IMR-90 (cell line): ENCODE results near the gene SCAF11. TPM values are rescaled to one million over a fixed set of nuclear protein-coding genes. Genes with fewer than 3 reads are reported as not detected.

Experiments used
- ATAC-seq: fragments of 200-7000 bp; cut with Tn5 transposase; 2 replicates; pipeline ENCODE4 v1.9.1; 2020; ENCODE audit warnings: low read depth, mild to moderate bottlenecking, moderate library complexity
- BruUV-seq: library from RNA; stranded (reverse); fragments of 400-500 nt; replicated peaks from 2 replicates; lab custom pipeline; 2021; lab: Mats Ljungman, UMichigan
- CTCF ChIA-PET: fragments of 300-600 bp; formaldehyde crosslinking; extraction: SDS; loops from one replicate; lab custom pipeline; 2021; ENCODE audit warnings: antibody characterized with exemption; lab: Yijun Ruan, JAX
- POLR2A ChIA-PET: fragments of 300-600 bp; sonication (Branson Sonifier 250); formaldehyde crosslinking; loops from one replicate; lab custom pipeline; 2022; ENCODE audit warnings: antibody characterized with exemption; ENCODE audit not compliant: unreplicated experiment; lab: Charles Lee
- DNase-seq: peaks from one replicate; pipeline ENCODE4 v3.0.0; 2013
- H2AFZ ChIP-seq: replicated peaks from 2 replicates; pipeline ENCODE3; 2013; ENCODE audit warnings: low read length, mild to moderate bottlenecking; ENCODE audit not compliant: poor library complexity
- H2AK5ac ChIP-seq: 2 replicates; pipeline ENCODE4 v1.6.1; 2013; ENCODE audit warnings: low read depth, low read length, inconsistent platforms
- H2AK9ac ChIP-seq: replicated peaks from 2 replicates; pipeline ENCODE3; 2013; ENCODE audit warnings: mild to moderate bottlenecking, low read depth, low read length, moderate library complexity; ENCODE audit not compliant: poor library complexity
- H2BK120ac ChIP-seq: 2 replicates; pipeline ENCODE4 v1.6.1; 2013; ENCODE audit warnings: low read depth, low read length, inconsistent platforms
- H2BK15ac ChIP-seq: 3 replicates; pipeline ENCODE4 v1.6.1; 2013; ENCODE audit warnings: low read depth, low read length, inconsistent platforms
- H2BK20ac ChIP-seq: 2 replicates; pipeline ENCODE4 v1.6.1; 2013; ENCODE audit warnings: low read depth, mild to moderate bottlenecking, inconsistent platforms, low read length, moderate library complexity
- H2BK5ac ChIP-seq: 2 replicates; pipeline ENCODE4 v1.6.1; 2013; ENCODE audit warnings: mild to moderate bottlenecking, low read depth, low read length, inconsistent platforms; ENCODE audit not compliant: poor library complexity, severe bottlenecking
- H3K14ac ChIP-seq: replicated peaks from 2 replicates; pipeline ENCODE4 v1.6.1; 2013; ENCODE audit warnings: low read depth, low read length, inconsistent platforms
- H3K18ac ChIP-seq: 2 replicates; pipeline ENCODE4 v1.6.1; 2013; ENCODE audit warnings: low read depth, low read length, control low read depth
- H3K23ac ChIP-seq: 2 replicates; pipeline ENCODE4 v1.6.1; 2013; ENCODE audit warnings: low read depth, low read length, inconsistent platforms
- H3K27ac ChIP-seq: 2 replicates; pipeline ENCODE4 v1.5.1; 2013; ENCODE audit warnings: mild to moderate bottlenecking, control low read depth, low read length; ENCODE audit not compliant: insufficient read depth
- H3K27me3 ChIP-seq: 2 replicates; pipeline ENCODE4 v1.6.1; 2013; ENCODE audit warnings: low read length; ENCODE audit not compliant: control insufficient read depth, insufficient read depth
- H3K36me3 ChIP-seq: 2 replicates; pipeline ENCODE4 v1.6.1; 2013; ENCODE audit warnings: low read length, mixed read lengths; ENCODE audit not compliant: control insufficient read depth, insufficient read depth
- H3K4ac ChIP-seq: 2 replicates; pipeline ENCODE4 v1.6.1; 2013; ENCODE audit warnings: low read depth, low read length, inconsistent platforms
- H3K4me1 ChIP-seq: 2 replicates; pipeline ENCODE4 v1.6.1; 2013; ENCODE audit warnings: low read length, mixed read lengths; ENCODE audit not compliant: control insufficient read depth, insufficient read depth
- H3K4me2 ChIP-seq: 2 replicates; pipeline ENCODE4 v1.6.1; 2013; ENCODE audit warnings: low read depth, mild to moderate bottlenecking, control low read depth, low read length, moderate library complexity
- H3K4me3 ChIP-seq: 2 replicates; pipeline ENCODE4 v1.5.1; 2013; ENCODE audit warnings: low read depth, mild to moderate bottlenecking, control low read depth, low read length, moderate library complexity; ENCODE audit not compliant: insufficient read depth
- H3K56ac ChIP-seq: 2 replicates; pipeline ENCODE4 v1.6.1; 2013; ENCODE audit warnings: low read length, inconsistent platforms; ENCODE audit not compliant: insufficient read depth; ENCODE audit errors: extremely low read depth
- H3K79me1 ChIP-seq, 2 experiments: 2 replicates each; pipeline ENCODE4 v1.6.1; 2013; ENCODE audit warnings: low read length in 2 of 2, inconsistent platforms in 1 of 2, low read depth in 1 of 2
- H3K9ac ChIP-seq: 2 replicates; pipeline ENCODE4 v1.6.1; 2013; ENCODE audit warnings: low read depth, low read length, control low read depth
- H3K9me1 ChIP-seq: 2 replicates; pipeline ENCODE4 v1.6.1; 2013; ENCODE audit warnings: low read length, inconsistent platforms; ENCODE audit not compliant: insufficient read depth
- H3K9me3 ChIP-seq: 2 replicates; pipeline ENCODE4 v1.6.1; 2013; ENCODE audit warnings: low read length; ENCODE audit not compliant: control insufficient read depth, insufficient read depth
- H4K20me1 ChIP-seq: 2 replicates; pipeline ENCODE4 v1.6.1; 2013; ENCODE audit warnings: low read length, inconsistent platforms; ENCODE audit not compliant: insufficient read depth
- H4K5ac ChIP-seq: 2 replicates; pipeline ENCODE4 v1.6.1; 2013; ENCODE audit warnings: mild to moderate bottlenecking, low read depth, low read length, control low read depth
- H4K8ac ChIP-seq, 2 experiments: 2 replicates each; pipeline ENCODE4 v1.6.1; 2013; ENCODE audit warnings: low read depth in 2 of 2, low read length in 2 of 2, control low read depth in 1 of 2, inconsistent platforms in 1 of 2
- H4K91ac ChIP-seq: 2 replicates; pipeline ENCODE4 v1.6.1; 2013; ENCODE audit warnings: low read depth, low read length, inconsistent platforms; ENCODE audit not compliant: insufficient read depth
- RFX5 ChIP-seq: IDR thresholded peaks from 2 replicates; pipeline ENCODE4 v1.8.0; 2012; ENCODE audit warnings: low read depth, mild to moderate bottlenecking, low read length, moderate library complexity
- WGBS, 2 experiments: methylation state at CpG; one replicate each; pipeline versions ENCODE4 v1.1.5 to v1.1.7; 2013; ENCODE audit warnings: missing lambda C conversion rate in 2 of 2; ENCODE audit not compliant: insufficient read length in 1 of 2; ENCODE audit errors: extremely low coverage in 2 of 2; 5-methylcytosine and 5-hydroxymethylcytosine counted together
- dilution Hi-C: fragments of 300-500 bp; cut with HindIII; formaldehyde crosslinking; loops from one replicate; pipeline ENCODE4 v1.14.3; 2018; ENCODE audit warnings: low sequenced_read_pairs; ENCODE audit not compliant: unreplicated experiment
- in situ Hi-C: fragments of 300-500 bp; cut with MboI; formaldehyde crosslinking; loops from 3 replicates; pipeline ENCODE4 v1.14.3; 2019; ENCODE audit warnings: low sequenced_read_pairs, inconsistent platforms, mixed read lengths
- intact Hi-C: fragments of 100-400 bp; cut with micrococcal nuclease; formaldehyde crosslinking; loops from 2 replicates; pipeline ENCODE4 v1.10.0; 2022
- polyA plus RNA-seq, 3 experiments: library from polyadenylated mRNA; depleted of rRNA; stranded (reverse); fragments of >200 nt; gene quantifications; 2 replicates each; pipeline ENCODE4 v1.2.3, GENCODE V29; 2012; ENCODE audit warnings: low replicate concordance in 1 of 3
- total RNA-seq: library from RNA; depleted of rRNA; stranded (reverse); fragments of >200 nt; gene quantifications from 2 replicates; pipeline ENCODE4 v1.2.3, GENCODE V29; 2012
- TF ChIP-seq, protein P1 (sequence below): conservative IDR thresholded peaks from 2 replicates; pipeline ENCODE4 v1.5.1; 2012; ENCODE audit warnings: mild to moderate bottlenecking, low read depth, low read length, improper control_type of control experiment

The SCAF11 gene
- total and polyA plus RNA-seq, 2 of the 4 experiments (the other 2 are of a cell fraction), result 33.9 to 70.4 TPM

DNA sequence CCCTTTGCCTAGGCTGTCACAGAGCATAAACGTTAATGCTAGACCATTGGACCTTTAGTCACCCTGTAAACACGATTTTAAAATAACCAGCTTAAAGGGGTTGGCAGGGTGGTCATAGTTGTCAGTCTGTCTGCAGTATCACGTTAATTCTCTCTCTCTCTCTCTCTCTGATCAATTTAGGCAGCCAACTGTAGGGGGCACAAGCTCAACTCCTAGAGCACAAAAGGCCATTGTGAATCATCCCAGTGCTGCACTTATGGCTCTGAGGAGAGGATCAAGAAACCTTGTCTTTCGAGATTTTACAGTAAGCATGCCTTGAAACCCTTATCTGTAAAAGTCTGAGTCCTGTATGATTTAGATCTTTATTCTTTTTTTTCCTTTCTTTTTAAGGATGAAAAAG lies 97.1 kb downstream of the SCAF11 start:
- no peaks in the 10 kb centered on the region; a peak in 1 of 4 replicates for H3K79me1 ChIP-seq
- H2BK5ac ChIP-seq, result no peak overlapping the region
- no peak overlapping the region for H2AFZ ChIP-seq
- no peak overlapping the region for H3K4me3 ChIP-seq
- peaks cover 10% of the 10 kb centered on the region for H3K36me3 ChIP-seq
- H3K4me1 ChIP-seq, result no peaks in the 10 kb centered on the region; the same call in 1 of the 2 replicates
- H3K4ac ChIP-seq, result no peak overlapping the region
- ChIA-PET POLR2A (no interaction called here), CTCF (interaction anchor here (0.6 to 1.7 kb wide), 2 partner anchors 12 to 110 kb away, joined by 4 to 7 read pairs; no protein-coding TSS in a partner anchor)
- no peak overlapping the region for H3K56ac ChIP-seq
- H2BK15ac ChIP-seq, result no peak overlapping the region
- no peak overlapping the region for H3K4me2 ChIP-seq
- no CpG with 5 or more reads among the region's 4 CpGs for WGBS, 2 experiments
- no peak overlapping the region for H3K23ac ChIP-seq
- H3K27me3 ChIP-seq, result no peaks in the 10 kb centered on the region
- no peak overlapping the region for H3K9ac ChIP-seq
- H3K9me1 ChIP-seq, result peaks cover 8% of the 10 kb centered on the region; the same call in 1 of the 2 replicates
- no peak overlapping the region for H2BK120ac ChIP-seq
- in situ Hi-C loops, result no loop called here
- no peak overlapping the region for H3K18ac ChIP-seq
- H2AK5ac ChIP-seq, result no peak overlapping the region
- no peaks in the 10 kb centered on the region for H4K20me1 ChIP-seq
- H4K8ac ChIP-seq, result no peak overlapping the region
- no peak overlapping the region for H3K27ac ChIP-seq
- TF ChIP-seq, protein P1, sequence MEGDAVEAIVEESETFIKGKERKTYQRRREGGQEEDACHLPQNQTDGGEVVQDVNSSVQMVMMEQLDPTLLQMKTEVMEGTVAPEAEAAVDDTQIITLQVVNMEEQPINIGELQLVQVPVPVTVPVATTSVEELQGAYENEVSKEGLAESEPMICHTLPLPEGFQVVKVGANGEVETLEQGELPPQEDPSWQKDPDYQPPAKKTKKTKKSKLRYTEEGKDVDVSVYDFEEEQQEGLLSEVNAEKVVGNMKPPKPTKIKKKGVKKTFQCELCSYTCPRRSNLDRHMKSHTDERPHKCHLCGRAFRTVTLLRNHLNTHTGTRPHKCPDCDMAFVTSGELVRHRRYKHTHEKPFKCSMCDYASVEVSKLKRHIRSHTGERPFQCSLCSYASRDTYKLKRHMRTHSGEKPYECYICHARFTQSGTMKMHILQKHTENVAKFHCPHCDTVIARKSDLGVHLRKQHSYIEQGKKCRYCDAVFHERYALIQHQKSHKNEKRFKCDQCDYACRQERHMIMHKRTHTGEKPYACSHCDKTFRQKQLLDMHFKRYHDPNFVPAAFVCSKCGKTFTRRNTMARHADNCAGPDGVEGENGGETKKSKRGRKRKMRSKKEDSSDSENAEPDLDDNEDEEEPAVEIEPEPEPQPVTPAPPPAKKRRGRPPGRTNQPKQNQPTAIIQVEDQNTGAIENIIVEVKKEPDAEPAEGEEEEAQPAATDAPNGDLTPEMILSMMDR, result peak; percentile 22; the same call in 1 of the 2 replicates
- TF ChIP-seq RFX5, result no peak
- BruUV-seq, result no TSS peak
- dilution Hi-C loops, result no loop called here
- peak; percentile 16 for DNase-seq
- H2BK20ac ChIP-seq, result no peak overlapping the region
- H4K5ac ChIP-seq, result no peak overlapping the region
- no peak overlapping the region for H3K14ac ChIP-seq
- intact Hi-C loops, result loop anchor here (5.0 kb wide), 1 partner anchor 351 kb away; no protein-coding TSS in a partner anchor
- no peaks in the 10 kb centered on the region for H3K9me3 ChIP-seq
- no peak overlapping the region for H4K91ac ChIP-seq
- H2AK9ac ChIP-seq, result no peak overlapping the region
- no peak for ATAC-seq
